SU-DHL-6 (cell line): ENCODE measurements around the gene FCGR3A.
"Not testable (repeated sequence)": the region's sequence is repeated elsewhere in the genome, so short reads cannot be mapped to it uniquely, and the experiment has no call there.

Source experiments
- H2AFZ ChIP-seq: fragments of 200-600 bp; sonication (generic); 2 replicates; pipeline ENCODE4 v1.6.1; 2014; ENCODE audit warnings: low read depth, mild to moderate bottlenecking, moderate library complexity, mixed read lengths, antibody characterized with exemption, low read length; ENCODE audit not compliant: severe bottlenecking
- H3F3A ChIP-seq: fragments of 200-600 bp; shearing (Covaris generic); 2 replicates; pipeline ENCODE4 v1.6.0; 2016; ENCODE audit warnings: antibody characterized with exemption, mild to moderate bottlenecking; ENCODE audit not compliant: insufficient read depth
- H3K27ac ChIP-seq: fragments of 200-600 bp; sonication (generic); 2 replicates; pipeline ENCODE4 v1.5.1; 2016; ENCODE audit warnings: low read depth, mild to moderate bottlenecking, low read length, moderate library complexity, mixed read lengths
- H3K27me3 ChIP-seq: fragments of 200-600 bp; sonication (generic), shearing (Covaris generic); 2 replicates; pipeline ENCODE4 v1.6.0; 2014; ENCODE audit warnings: mild to moderate bottlenecking, low read length
- H3K36me3 ChIP-seq: fragments of 200-600 bp; sonication (generic); 2 replicates; pipeline ENCODE4 v1.6.1; 2014; ENCODE audit warnings: mild to moderate bottlenecking, low read length, mixed read lengths
- H3K4me2 ChIP-seq: fragments of 300-600, 200-600 bp; shearing (Covaris generic), sonication (generic); 2 replicates; pipeline ENCODE4 v1.6.0; 2014; ENCODE audit warnings: low read length, low read depth, mild to moderate bottlenecking; ENCODE audit not compliant: poor library complexity, severe bottlenecking
- H3K4me3 ChIP-seq: fragments of 200-600 bp; sonication (generic); 2 replicates; pipeline ENCODE4 v1.5.1; 2014; ENCODE audit warnings: antibody characterized with exemption, low read length, mild to moderate bottlenecking, mixed read lengths; ENCODE audit not compliant: insufficient read depth, poor library complexity, severe bottlenecking
- H3K79me2 ChIP-seq: fragments of 200-600 bp; sonication (generic); 2 replicates; pipeline ENCODE4 v1.6.1; 2014; ENCODE audit warnings: mild to moderate bottlenecking, low read length, moderate library complexity; ENCODE audit not compliant: insufficient read depth
- H3K9ac ChIP-seq: fragments of 200-600 bp; sonication (generic); 2 replicates; pipeline ENCODE4 v1.7.0; 2014; ENCODE audit warnings: mild to moderate bottlenecking, low read length
- H3K9me2 ChIP-seq: fragments of 200-600 bp; sonication (generic); replicated peaks from 2 replicates; pipeline ENCODE4 v1.6.1; 2014; ENCODE audit warnings: low read length; ENCODE audit not compliant: insufficient read depth
- H3K9me3 ChIP-seq: fragments of 200-600 bp; sonication (generic); 2 replicates; pipeline ENCODE4 v1.6.1; 2014; ENCODE audit warnings: low read length, mixed read lengths; ENCODE audit not compliant: insufficient read depth
- H4K20me1 ChIP-seq: fragments of 200-600 bp; sonication (generic); 2 replicates; pipeline ENCODE4 v1.6.1; 2014; ENCODE audit warnings: low read depth, mild to moderate bottlenecking, antibody characterized with exemption, low read length, moderate library complexity, mixed read lengths
- CTCF ChIP-seq: fragments of 200-600 bp; sonication (generic); IDR thresholded peaks from one replicate; pipeline ENCODE4 v1.5.1; 2017; ENCODE audit warnings: antibody characterized with exemption, mild to moderate bottlenecking, low read length, moderate library complexity; ENCODE audit not compliant: insufficient read depth, poor library complexity, severe bottlenecking
- EZH2phosphoT487 ChIP-seq: fragments of 200-600 bp; sonication (generic), shearing (Covaris generic); conservative IDR thresholded peaks from 2 replicates; pipeline ENCODE4 v1.6.1; 2018; ENCODE audit warnings: mild to moderate bottlenecking, antibody characterized with exemption, low read length, moderate library complexity, mixed read lengths

FCGR3A gene

GRCh38 chr1:161549652-161550051 lies at the start of gene FCGR3A:
Gene FCGR3A (minus strand): TSS chr1:161549818. CDS start chr1:161549736, 82 bp downstream.
- Histone ChIP-seq H3K4me3 (no peak within 1 kb of the TSS), H3K9me2 (no peaks in the 10 kb centered on the region), H3K9ac (no peak within 1 kb of the TSS), H3F3A (no peaks in the 10 kb centered on the region), H3K4me2 (no peak within 1 kb of the TSS), H3K27ac (no peak within 1 kb of the TSS), H3K79me2 (no peaks in the 10 kb centered on the region), H3K27me3 (no peaks in the 10 kb centered on the region), H3K9me3 (no peaks in the 10 kb centered on the region), H2AFZ (no peak within 1 kb of the TSS), H4K20me1 (no peaks in the 10 kb centered on the region), H3K36me3 (no peaks in the 10 kb centered on the region)
- no peak for TF ChIP-seq EZH2phosphoT487
- no peak for TF ChIP-seq CTCF

- H2AFZ ChIP-seq, H3K36me3 ChIP-seq, H3K9me2 ChIP-seq, H4K20me1 ChIP-seq, H3K27me3 ChIP-seq, H3K4me2 ChIP-seq, H3F3A ChIP-seq, H3K4me3 ChIP-seq, H3K9me3 ChIP-seq, H3K79me2 ChIP-seq, H3K27ac ChIP-seq, H3K9ac ChIP-seq: not testable (repeated sequence)
These were observed 47.5 kb upstream of the FCGR3A start for GRCh38 chr1:161597077-161597476.

GRCh38 chr1:161595583-161595982 lies 46.0 kb upstream of the FCGR3A start:
- not testable (repeated sequence) for H3K27me3 ChIP-seq, H2AFZ ChIP-seq, H3K4me3 ChIP-seq, H3K9me3 ChIP-seq, H3K27ac ChIP-seq, H3F3A ChIP-seq, H3K9ac ChIP-seq, H4K20me1 ChIP-seq, H3K79me2 ChIP-seq, H3K36me3 ChIP-seq, H3K9me2 ChIP-seq, H3K4me2 ChIP-seq

- H3K79me2 ChIP-seq, H3K9ac ChIP-seq, H3K4me3 ChIP-seq, H2AFZ ChIP-seq, H4K20me1 ChIP-seq, H3K9me3 ChIP-seq, H3F3A ChIP-seq, H3K27ac ChIP-seq, H3K27me3 ChIP-seq, H3K9me2 ChIP-seq, H3K4me2 ChIP-seq, H3K36me3 ChIP-seq: not testable (repeated sequence)
These were observed 45.6 kb upstream of the FCGR3A start for GRCh38 chr1:161595173-161595572.

GRCh38 chr1:161594269-161594984 lies 44.8 kb upstream of the FCGR3A start:
- not testable (repeated sequence) for H3K27ac ChIP-seq, H3K4me2 ChIP-seq, H3K9me2 ChIP-seq, H2AFZ ChIP-seq, H3K9me3 ChIP-seq, H3K9ac ChIP-seq, H3K36me3 ChIP-seq, H4K20me1 ChIP-seq, H3K79me2 ChIP-seq, H3K27me3 ChIP-seq, H3K4me3 ChIP-seq, H3F3A ChIP-seq

- H3K79me2 ChIP-seq, H3K36me3 ChIP-seq, H3K4me3 ChIP-seq, H3K4me2 ChIP-seq, H2AFZ ChIP-seq, H3K27ac ChIP-seq, H3K9me3 ChIP-seq, H3K27me3 ChIP-seq, H4K20me1 ChIP-seq, H3K9me2 ChIP-seq, H3K9ac ChIP-seq, H3F3A ChIP-seq: not testable (repeated sequence)
These were observed 43.6 kb upstream of the FCGR3A start for GRCh38 chr1:161593092-161593755.

- not testable (repeated sequence) for H3K36me3 ChIP-seq, H3K9me2 ChIP-seq, H3K4me2 ChIP-seq, H4K20me1 ChIP-seq, H3K79me2 ChIP-seq, H2AFZ ChIP-seq, H3F3A ChIP-seq, H3K27ac ChIP-seq, H3K27me3 ChIP-seq, H3K9ac ChIP-seq, H3K9me3 ChIP-seq, H3K4me3 ChIP-seq
These were observed 43.0 kb upstream of the FCGR3A start for GRCh38 chr1:161592586-161592985.
